MM.1S (cell line): ENCODE data around the gene SEMA4B.
A peak's percentile ranks its signal among the peaks of the same experiment; 100 is the strongest.

Experiments
- DNase-seq: peaks from one replicate; pipeline ENCODE4 v3.0.0-alpha.2; 2015
- H2AFZ ChIP-seq: fragments of 300-600 bp; sonication (generic); 2 replicates; pipeline ENCODE4 v1.6.0; 2016; ENCODE audit warnings: antibody characterized with exemption, low read length
- H3F3A ChIP-seq: fragments of 300-600 bp; sonication (generic); 2 replicates; pipeline ENCODE4 v1.6.1; 2016; ENCODE audit warnings: mild to moderate bottlenecking, antibody characterized with exemption, low read length, moderate library complexity, mixed read lengths; ENCODE audit not compliant: insufficient read depth
- H3K27ac ChIP-seq: fragments of 300-600 bp; sonication (generic); 2 replicates; pipeline ENCODE4 v1.5.1; 2016; ENCODE audit warnings: mild to moderate bottlenecking, low read length
- H3K27me3 ChIP-seq: fragments of 300-600 bp; sonication (generic); replicated peaks from 2 replicates; pipeline ENCODE4 v1.6.0; 2016; ENCODE audit warnings: low read length; ENCODE audit not compliant: insufficient read depth
- H3K36me3 ChIP-seq: fragments of 300-600 bp; sonication (generic); replicated peaks from 2 replicates; pipeline ENCODE4 v1.6.1; 2016; ENCODE audit warnings: mild to moderate bottlenecking, low read length, mixed read lengths; ENCODE audit not compliant: insufficient read depth
- H3K4me1 ChIP-seq: fragments of 300-600 bp; sonication (generic); 2 replicates; pipeline ENCODE4 v1.6.1; 2016; ENCODE audit warnings: low read length, mixed read lengths
- H3K4me2 ChIP-seq: fragments of 300-600 bp; sonication (generic); 2 replicates; pipeline ENCODE4 v1.6.0; 2016; ENCODE audit warnings: low read depth, low read length
- H3K4me3 ChIP-seq: fragments of 300-600 bp; sonication (generic); 2 replicates; pipeline ENCODE4 v1.5.1; 2016; ENCODE audit warnings: low read length, mixed read lengths
- H3K79me2 ChIP-seq: fragments of 300-600 bp; sonication (generic); 2 replicates; pipeline ENCODE4 v1.6.1; 2016; ENCODE audit warnings: mixed run types, low read length, mixed read lengths
- H3K9ac ChIP-seq: fragments of 300-600 bp; sonication (generic); 2 replicates; pipeline ENCODE4 v1.6.1; 2016; ENCODE audit warnings: low read length, mixed read lengths
- H3K9me2 ChIP-seq: fragments of 300-600 bp; sonication (generic); replicated peaks from 2 replicates; pipeline ENCODE4 v1.6.1; 2016; ENCODE audit warnings: mild to moderate bottlenecking, low read length, mixed read lengths; ENCODE audit not compliant: insufficient read depth
- H3K9me3 ChIP-seq: fragments of 300-600 bp; sonication (generic); replicated peaks from 2 replicates; pipeline ENCODE4 v1.6.1; 2016; ENCODE audit warnings: mild to moderate bottlenecking, low read length, mixed read lengths; ENCODE audit not compliant: insufficient read depth
- H4K20me1 ChIP-seq: fragments of 300-600 bp; sonication (generic); 2 replicates; pipeline ENCODE4 v1.6.1; 2016; ENCODE audit warnings: mild to moderate bottlenecking, low read length, moderate library complexity, mixed read lengths; ENCODE audit not compliant: insufficient read depth
- EZH2 ChIP-seq: fragments of 300-600 bp; sonication (generic); optimal IDR thresholded peaks from 2 replicates; pipeline ENCODE3; 2017; ENCODE audit warnings: low read depth, mild to moderate bottlenecking, antibody characterized with exemption, low read length, mixed read lengths
- EZH2phosphoT487 ChIP-seq: fragments of 300-600 bp; sonication (generic); IDR thresholded peaks from 2 replicates; pipeline ENCODE4 v1.6.1; 2018; ENCODE audit warnings: antibody characterized with exemption, low read length
- TF ChIP-seq, protein P1 (sequence below): fragments of 300-600 bp; sonication (generic); IDR thresholded peaks from 2 replicates; pipeline ENCODE4 v1.5.1; 2016; ENCODE audit warnings: antibody characterized with exemption, low read length, mixed read lengths

SEMA4B gene

GRCh38 chr15:90213818-90214204 is 12.7 kb downstream of the SEMA4B start:
- Histone ChIP-seq H3K4me3 (no peak overlapping the region), H3K9me2 (no peaks in the 10 kb centered on the region), H4K20me1 (no peaks in the 10 kb centered on the region), H3K9ac (no peak overlapping the region), H3K27ac (no peak overlapping the region), H3K79me2 (peaks cover 56% of the 10 kb centered on the region), H3K4me2 (no peak overlapping the region), H3F3A (no peaks in the 10 kb centered on the region), H3K27me3 (no peaks in the 10 kb centered on the region), H3K4me1 (no peaks in the 10 kb centered on the region), H3K36me3 (no peaks in the 10 kb centered on the region), H2AFZ (no peak overlapping the region), H3K9me3 (no peaks in the 10 kb centered on the region)
- DNase-seq: no peak
- TF ChIP-seq EZH2 (no peak), EZH2phosphoT487 (no peak)
- TF ChIP-seq, protein P1, sequence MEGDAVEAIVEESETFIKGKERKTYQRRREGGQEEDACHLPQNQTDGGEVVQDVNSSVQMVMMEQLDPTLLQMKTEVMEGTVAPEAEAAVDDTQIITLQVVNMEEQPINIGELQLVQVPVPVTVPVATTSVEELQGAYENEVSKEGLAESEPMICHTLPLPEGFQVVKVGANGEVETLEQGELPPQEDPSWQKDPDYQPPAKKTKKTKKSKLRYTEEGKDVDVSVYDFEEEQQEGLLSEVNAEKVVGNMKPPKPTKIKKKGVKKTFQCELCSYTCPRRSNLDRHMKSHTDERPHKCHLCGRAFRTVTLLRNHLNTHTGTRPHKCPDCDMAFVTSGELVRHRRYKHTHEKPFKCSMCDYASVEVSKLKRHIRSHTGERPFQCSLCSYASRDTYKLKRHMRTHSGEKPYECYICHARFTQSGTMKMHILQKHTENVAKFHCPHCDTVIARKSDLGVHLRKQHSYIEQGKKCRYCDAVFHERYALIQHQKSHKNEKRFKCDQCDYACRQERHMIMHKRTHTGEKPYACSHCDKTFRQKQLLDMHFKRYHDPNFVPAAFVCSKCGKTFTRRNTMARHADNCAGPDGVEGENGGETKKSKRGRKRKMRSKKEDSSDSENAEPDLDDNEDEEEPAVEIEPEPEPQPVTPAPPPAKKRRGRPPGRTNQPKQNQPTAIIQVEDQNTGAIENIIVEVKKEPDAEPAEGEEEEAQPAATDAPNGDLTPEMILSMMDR: no peak

GRCh38 chr15:90214553-90215196 is 13.5 kb downstream of the SEMA4B start:
- TF ChIP-seq, protein P1: 0 out of 2 replicates have a peak, but pooled peaks have one; percentile 8
- no peak for TF ChIP-seq EZH2phosphoT487
- H2AFZ ChIP-seq: no peak overlapping the region
- H3K36me3 ChIP-seq: no peaks in the 10 kb centered on the region
- H3K4me3 ChIP-seq: no peak overlapping the region
- H3F3A ChIP-seq: no peaks in the 10 kb centered on the region
- H3K4me1 ChIP-seq: no peaks in the 10 kb centered on the region
- H3K4me2 ChIP-seq: no peak overlapping the region
- no peak overlapping the region for H3K27ac ChIP-seq
- H3K79me2 ChIP-seq: peaks cover 52% of the 10 kb centered on the region
- no peaks in the 10 kb centered on the region for H3K27me3 ChIP-seq
- no peaks in the 10 kb centered on the region for H4K20me1 ChIP-seq
- H3K9me2 ChIP-seq: no peaks in the 10 kb centered on the region
- no peaks in the 10 kb centered on the region for H3K9me3 ChIP-seq
- no peak overlapping the region for H3K9ac ChIP-seq
- DNase-seq: no peak

- Histone ChIP-seq H3K4me1 (no peaks in the 10 kb centered on the region), H3K79me2 (peaks cover 26% of the 10 kb centered on the region)
Measured at GRCh38 chr15:90217671-90218394, 16.7 kb downstream of the SEMA4B start.

More at GRCh38 chr15:90217671-90218394, 16.7 kb downstream of the SEMA4B start:
- Histone ChIP-seq H3K9me2 (no peaks in the 10 kb centered on the region), H3K36me3 (no peaks in the 10 kb centered on the region), H3F3A (no peaks in the 10 kb centered on the region), H3K27ac (no peak overlapping the region), H3K27me3 (no peaks in the 10 kb centered on the region), H3K9me3 (no peaks in the 10 kb centered on the region), H3K4me2 (no peak overlapping the region), H3K4me3 (no peak overlapping the region), H4K20me1 (no peaks in the 10 kb centered on the region), H3K9ac (no peak overlapping the region), H2AFZ (no peak overlapping the region)
- DNase-seq: no peak
- TF ChIP-seq EZH2phosphoT487 (no peak), EZH2 (no peak)
- TF ChIP-seq, protein P1: no peak
